GM18526 (cell line): ENCODE data around the gene AKR1B15.

Experiments
- POLR2A ChIP-seq: IDR thresholded peaks from 3 replicates; pipeline ENCODE4 v1.6.1; 2011; ENCODE audit not compliant: insufficient read length; ENCODE audit errors: extremely low read depth

Gene AKR1B15

DNA sequence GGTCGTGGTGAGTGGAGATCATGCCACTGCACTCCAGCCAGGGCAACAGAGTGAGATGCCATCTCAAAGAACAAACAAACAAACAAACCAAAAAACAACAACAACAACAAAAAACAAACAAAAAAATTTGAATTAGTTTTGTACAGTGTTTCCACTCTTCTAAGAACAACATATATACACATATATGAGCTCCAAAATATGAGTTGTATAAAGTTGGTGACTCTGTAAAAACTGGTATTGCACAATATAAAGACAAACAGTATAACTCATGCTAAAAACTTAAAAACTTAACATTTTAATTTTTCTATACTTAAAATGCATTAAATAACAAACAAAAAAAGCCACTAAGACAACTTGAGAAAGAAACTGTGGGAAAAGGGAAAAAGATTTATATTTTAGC, 46.0 kb downstream of the AKR1B15 start:
- TF ChIP-seq POLR2A: no peak

DNA sequence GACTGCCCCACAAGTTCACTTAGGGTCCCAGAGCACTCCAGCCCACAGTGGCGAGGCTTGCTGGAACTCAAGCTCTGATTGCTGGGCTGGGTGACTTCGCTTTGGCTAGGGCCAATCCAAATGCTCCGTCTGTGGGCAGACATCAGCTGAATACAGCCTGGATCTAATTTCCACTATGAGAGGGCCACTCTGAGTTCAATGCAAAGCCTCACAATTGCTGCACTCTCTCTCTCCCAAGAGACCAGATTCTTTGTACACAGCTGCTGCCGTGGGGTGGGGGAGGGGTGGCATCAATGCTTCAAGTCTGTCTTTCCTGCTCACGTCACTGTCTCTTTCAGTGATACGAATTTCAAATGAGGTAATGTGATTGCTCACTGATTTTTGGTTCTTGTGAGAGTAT, 50.5 kb downstream of the AKR1B15 start:
- no peak for TF ChIP-seq POLR2A

DNA sequence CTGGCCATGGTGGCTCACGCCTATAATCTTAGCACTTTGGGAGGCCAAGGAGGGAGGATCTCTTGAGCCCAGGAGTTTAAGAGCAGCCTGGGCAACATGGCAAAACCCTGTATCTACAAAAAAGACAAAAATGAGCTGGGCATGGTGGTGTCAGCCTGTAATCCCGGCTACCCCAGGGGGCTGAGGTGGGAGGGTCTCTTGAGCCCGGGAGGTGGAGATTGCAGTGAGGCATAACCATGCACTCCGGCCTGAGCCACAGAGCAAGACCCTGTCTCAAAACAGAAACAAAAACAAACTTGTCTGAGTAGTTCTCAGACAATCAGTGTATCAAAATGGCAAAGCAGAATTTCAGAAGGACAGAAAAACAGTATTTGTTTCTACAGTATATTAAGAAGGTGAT, 52.5 kb downstream of the AKR1B15 start:
- TF ChIP-seq POLR2A: no peak

DNA sequence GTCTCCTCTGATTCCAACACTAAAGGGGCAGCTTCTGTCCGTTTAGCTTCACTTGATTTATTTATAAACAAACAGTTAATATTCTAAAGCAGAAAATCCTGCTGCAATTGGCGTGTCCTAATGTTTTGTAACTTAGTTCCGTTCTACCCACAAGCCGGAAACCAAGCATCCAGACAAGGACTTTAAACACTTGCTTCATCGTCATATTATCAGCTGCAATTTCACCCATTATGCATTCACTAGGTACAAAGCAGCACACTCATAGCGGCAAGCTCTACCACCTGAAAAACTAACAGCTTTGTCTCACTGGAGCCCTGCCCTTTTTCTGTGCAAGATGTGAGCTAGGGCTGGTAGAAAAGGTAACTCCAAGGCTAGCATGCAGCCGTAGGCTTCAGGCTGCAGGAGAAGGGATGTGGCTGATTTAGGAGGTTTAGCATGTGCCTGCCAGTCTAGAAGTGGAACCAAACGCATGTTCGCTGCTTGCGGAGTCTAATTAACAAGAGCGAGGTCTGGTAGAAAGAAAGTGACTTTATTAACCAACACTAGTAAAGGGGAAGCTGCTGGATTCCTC, 54.1 kb downstream of the AKR1B15 start:
- TF ChIP-seq POLR2A: no peak

DNA sequence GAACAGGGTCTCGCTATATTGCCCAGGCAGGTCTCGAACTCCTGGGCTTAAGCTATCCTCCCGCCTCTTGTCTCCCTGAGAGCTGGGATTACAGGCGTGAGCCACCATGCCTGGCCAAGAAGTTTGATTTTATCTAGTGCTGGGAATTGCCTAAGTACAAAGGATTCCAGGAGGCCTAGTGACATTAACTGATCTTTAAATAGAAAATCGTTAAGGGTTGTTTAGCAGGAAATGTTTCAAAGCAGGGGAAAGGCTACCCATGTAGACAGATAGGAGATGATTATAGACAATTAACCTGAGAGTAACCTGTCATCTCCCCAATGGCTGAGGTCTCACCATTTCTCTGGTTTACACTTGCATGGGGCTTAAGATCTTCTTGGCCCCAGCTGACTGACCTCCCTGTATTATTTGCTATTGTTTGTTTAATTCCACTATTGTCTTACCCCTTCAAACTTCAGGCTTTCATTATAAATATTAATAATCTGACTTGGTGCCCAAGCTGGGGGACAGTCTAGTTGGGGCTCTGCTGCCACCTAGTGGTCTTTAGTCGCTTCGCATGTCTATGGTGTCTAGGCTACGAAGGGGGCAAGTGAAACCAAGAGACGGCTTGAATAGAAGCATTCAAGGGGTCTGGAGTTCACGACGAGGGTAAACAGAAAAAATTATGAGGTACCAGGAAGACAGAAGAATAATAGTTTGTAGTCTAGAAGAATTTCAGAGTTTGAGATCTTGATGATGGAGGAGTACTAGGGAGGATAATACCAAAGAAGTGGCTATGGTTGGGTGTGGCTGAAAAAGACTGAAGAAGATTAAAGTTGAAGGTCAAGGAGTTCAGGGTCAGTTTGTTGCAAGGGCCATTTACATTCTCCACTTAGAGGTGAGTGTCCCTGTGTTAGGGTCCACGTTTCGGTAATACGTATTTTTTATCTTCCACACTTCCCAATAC, 57.3 kb downstream of the AKR1B15 start:
- no peak for TF ChIP-seq POLR2A

DNA sequence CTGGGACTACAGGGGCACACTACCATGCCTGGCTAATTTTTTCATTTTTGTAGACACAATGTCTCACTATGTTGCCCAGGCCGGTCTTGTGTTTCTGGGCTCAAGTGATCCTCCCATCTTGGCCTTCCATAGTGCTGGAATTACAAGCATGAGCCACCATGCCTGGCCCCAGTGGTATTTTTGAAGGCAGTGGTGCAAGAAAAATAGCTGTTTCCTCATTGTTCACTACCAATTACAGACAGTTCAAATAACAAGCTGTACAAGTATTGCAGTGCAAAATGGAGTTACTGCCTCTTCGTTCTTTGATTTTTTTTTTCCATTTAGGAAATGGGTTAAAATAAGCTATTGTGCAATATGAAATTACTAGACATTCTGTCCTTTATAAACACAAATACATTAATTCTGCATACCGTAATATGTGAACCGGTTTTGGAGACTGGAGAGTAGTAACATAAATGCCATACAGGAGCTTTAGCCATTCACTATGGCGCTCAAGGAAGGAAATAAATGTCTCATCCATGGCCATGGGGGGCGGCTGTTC, 62.8 kb downstream of the AKR1B15 start:
- no peak for TF ChIP-seq POLR2A

DNA sequence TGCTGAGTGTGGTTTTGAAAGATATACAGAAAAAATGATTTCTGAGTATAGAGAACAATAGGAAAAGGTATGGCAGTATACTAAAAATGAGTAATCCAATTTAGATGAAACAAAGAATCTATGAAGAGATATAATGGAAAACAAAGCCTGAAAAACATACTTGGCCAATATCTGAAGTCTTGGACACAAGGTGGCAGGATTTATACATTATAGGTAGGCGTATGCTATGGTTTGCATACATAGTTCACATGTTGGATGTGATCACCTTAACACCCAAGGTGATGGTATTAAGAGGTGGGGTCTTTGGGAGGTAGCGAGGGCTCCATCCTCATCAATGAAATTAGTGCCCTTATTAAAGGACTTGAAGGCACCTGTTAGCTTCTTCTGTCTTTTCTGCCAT, 63.3 kb downstream of the AKR1B15 start:
- TF ChIP-seq POLR2A: no peak

DNA sequence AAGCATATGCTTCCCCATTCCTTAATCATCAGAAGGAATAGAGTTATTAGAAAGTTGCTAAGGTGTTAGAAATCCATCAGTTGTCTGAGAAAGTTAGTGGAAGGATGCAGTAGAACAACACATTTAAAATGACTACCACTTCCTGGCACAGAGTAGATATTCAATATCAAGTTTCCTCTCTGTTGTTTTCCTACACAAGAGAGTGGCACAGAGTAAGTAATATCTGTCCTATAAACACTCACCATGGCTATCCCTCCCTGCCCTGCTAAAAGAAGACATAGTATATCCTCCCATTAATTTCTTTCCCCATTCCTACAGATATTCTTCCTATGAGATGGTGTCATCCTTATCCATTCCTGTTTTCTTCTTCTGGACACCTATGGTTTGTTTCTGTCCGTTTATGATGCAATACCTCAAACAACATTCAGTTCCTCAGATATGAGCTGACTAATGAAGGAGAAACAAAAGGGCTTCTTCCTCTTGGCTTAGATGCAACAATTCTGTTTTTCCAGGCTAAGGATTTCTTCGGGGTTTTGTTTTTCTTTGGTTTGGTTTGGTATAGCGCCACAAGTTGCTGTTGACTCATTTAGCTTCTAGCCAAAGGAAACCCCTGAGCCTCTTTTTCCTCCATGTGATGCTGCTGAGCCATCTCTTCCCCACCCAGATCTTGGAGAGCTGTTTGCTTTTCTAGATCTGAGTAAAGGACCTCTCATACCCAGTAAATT, 64.9 kb downstream of the AKR1B15 start:
- TF ChIP-seq POLR2A: no peak

DNA sequence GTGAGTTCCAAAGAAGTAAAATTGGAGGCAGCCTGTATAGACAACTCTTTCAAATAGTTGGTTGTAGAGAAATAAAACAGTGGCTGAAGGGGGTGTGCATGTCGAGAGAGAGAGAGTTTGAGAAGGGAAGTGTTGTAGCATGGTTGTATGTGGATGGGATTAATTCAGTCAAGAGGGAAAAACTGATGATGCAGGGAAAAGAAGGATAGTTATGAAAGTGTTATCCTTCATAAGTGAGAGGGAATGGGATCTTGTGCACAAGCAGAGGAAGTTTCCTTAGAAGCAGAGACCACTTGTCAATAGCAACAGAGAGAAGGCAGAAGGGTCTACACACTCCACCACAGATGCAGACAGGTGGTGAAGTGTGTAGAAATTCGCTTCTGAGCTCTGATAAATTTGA, 67.7 kb downstream of the AKR1B15 start:
- TF ChIP-seq POLR2A: no peak

DNA sequence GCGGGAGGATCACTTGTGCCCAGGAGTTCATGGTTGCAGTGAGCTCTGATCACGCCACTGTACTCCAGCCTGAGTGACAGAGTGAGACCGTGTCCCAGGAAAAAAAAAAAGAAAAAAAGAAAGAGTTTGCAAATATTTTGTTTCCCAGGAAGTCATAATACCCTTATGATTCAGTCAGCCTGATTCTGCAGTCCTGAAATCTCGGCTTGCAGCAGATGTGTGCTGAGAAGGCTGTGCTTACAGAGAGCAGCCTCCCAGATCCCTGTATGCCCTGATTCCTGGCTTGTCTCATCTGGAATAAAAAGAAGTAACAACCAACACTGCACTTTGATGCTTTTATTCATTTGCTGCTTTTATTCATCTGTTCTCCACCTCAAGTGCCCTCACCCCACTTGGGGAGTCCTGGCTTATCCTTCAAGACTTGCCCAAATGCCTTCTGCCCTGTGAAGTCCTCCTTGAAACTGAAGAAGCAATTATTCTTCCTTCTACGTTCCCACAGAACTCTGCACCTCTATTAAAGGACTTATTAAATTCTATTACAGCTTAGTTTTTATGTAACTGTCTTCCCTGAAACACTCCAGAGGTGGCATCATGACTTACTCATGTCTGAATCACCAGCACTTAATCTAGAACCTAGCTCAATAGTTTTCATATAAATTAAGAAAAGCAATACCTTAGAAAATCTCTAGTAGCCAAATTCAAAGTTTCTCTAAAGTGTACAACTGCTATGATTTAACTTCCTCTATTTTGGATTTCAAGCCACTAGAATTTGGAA, 70.0 kb downstream of the AKR1B15 start:
- no peak for TF ChIP-seq POLR2A

DNA sequence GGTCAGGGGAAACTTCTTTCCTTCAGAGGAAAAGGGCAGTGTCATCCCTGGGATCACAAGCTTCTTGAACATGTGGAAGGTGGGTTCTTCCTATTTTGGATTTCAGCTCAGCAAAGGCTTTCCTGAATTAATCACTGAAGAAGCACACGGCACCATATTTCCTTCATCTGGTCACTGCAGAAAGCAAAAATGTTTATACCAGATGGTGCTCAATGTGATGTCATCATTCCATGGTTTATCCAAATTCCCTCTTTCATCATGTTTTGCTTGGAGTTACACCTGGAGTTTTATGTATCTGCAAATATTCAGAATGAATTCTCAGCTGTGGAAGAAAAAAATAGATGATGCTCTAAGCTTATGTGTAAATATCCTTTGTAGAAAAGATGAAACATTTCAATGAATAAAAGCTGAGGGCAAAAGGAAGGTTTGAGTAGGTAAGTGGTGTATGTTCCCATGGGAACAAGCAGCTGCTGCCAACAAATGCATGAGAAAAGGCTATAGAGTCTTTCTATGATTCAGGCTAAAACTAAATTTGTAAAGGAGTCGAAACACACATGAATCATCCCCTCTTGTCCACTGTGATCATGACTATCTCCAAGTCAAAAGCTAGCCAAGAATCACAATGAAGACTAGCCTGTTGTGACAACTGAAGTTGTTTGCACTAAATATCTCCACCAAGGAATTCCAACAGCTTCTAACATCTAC, 70.9 kb downstream of the AKR1B15 start:
- TF ChIP-seq POLR2A: no peak

DNA sequence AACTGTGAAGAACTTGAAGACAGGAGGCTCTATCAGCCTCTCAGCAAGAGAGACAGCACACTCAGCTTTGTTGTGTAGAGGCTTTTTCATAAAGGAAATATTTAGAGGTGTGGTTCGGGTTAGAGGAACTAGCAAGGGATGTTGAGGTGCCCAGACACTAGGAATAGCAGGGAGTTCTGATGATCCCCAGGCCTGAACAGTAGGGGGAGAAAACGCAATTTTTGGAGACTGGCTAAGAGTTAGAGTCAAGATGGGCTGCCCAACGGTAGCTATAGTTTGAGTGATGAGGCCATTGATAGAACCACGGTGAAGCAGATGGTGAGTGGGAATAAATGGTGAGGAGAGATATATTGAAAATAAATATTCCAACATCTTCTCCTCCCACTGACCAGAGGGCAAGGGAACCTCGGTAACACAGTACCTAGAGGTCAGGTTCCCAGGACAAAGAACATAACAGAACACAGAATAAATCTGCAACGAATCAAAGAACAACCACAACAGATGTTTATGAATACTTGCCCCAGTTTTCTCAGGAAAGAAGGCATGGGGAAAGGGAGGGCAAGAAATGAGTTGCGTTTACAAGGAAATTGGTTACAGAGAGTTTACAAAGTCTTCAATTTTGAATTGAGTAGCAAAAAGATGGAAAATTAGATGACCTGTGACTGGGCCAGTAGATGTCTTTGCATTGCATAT, 73.5 kb downstream of the AKR1B15 start:
- no peak for TF ChIP-seq POLR2A

DNA sequence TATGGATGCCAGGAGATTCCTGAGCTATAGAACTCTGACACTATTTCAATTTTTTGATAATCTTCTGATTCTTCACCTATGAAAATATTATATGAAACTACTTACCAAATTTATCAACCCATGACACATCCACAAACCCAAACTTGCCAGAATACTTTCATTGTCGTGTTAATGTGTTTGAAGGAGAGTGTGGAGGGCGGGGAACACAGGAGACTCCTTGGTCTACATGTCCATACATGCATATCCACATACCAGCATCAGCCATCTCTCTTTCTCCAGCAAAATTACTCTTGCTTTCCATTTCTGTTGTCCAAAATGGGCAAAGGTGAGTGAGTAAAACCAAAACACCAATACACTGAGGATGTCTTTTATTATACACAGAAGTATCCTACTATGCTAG, 74.3 kb downstream of the AKR1B15 start:
- TF ChIP-seq POLR2A: no peak

DNA sequence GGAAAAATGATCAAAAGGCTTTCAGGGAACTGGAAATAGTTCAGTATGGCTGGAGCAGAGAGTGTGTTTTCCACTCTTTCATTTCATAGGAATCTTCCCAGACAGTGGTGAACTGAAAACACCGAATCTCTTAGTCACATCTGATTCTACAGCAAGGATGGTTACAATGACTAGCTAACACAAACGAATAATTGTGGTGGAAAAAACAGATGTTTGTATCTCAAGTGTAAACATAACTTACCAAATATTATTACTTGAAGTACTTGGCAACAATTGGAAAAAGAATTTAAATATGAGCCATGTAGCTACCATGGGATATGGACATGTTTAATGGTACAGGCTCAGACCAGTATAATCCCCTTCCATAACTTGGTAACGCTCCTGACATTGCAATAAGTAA, 76.6 kb downstream of the AKR1B15 start:
- TF ChIP-seq POLR2A: no peak
